Daoy (cell line): ENCODE data around the gene NIT1. TPM values are rescaled to one million over a fixed set of nuclear protein-coding genes. Genes with fewer than 3 reads are reported as not detected.
A peak's percentile ranks its signal among the peaks of the same experiment; 100 is the strongest.

ENCODE experiments used
- DNase-seq: peaks from one replicate; pipeline ENCODE4 v3.0.0-alpha.2; 2015; ENCODE audit warnings: low read depth
- total RNA-seq: library from RNA; depleted of rRNA; stranded (reverse); fragments of >200 nt; shearing (Covaris generic); gene quantifications from 2 replicates; pipeline ENCODE4 v1.2.3, GENCODE V29; 2014

NIT1 gene
- total RNA-seq, 1 experiment from 2014 or later = 16.3 TPM

- no peak for DNase-seq
Observed at GRCh38 chr1:161084597-161084988, 33.3 kb upstream of the NIT1 start.

GRCh38 chr1:161085165-161085564 lies 32.7 kb upstream of the NIT1 start:
- peak; percentile 67 for DNase-seq

- DNase-seq = no peak
Observed at GRCh38 chr1:161086457-161086856, 31.4 kb upstream of the NIT1 start.

- DNase-seq = peak; percentile 38
Observed at GRCh38 chr1:161088587-161089110, 29.3 kb upstream of the NIT1 start.

- DNase-seq = no peak
Observed at GRCh38 chr1:161089251-161089924, 28.5 kb upstream of the NIT1 start, which contains the start of gene NECTIN4. Gene NECTIN4, minus strand, starts transcription at chr1:161089558. Its CDS starts 262 bp downstream, at chr1:161089296.

GRCh38 chr1:161089938-161090337 lies 28.0 kb upstream of the NIT1 start:
- no peak for DNase-seq

GRCh38 chr1:161090617-161091016 lies 27.3 kb upstream of the NIT1 start:
- no peak for DNase-seq

GRCh38 chr1:161091093-161091492 lies 26.8 kb upstream of the NIT1 start:
- DNase-seq = no peak

GRCh38 chr1:161091796-161092507 lies 26.0 kb upstream of the NIT1 start:
- DNase-seq = no peak

GRCh38 chr1:161092621-161093028 lies 25.3 kb upstream of the NIT1 start:
- DNase-seq = no peak

- DNase-seq = no peak
Observed at GRCh38 chr1:161094481-161094880, 23.4 kb upstream of the NIT1 start.

- DNase-seq = no peak
Observed at GRCh38 chr1:161095230-161095629, 22.7 kb upstream of the NIT1 start.

- DNase-seq = no peak
Observed at GRCh38 chr1:161096015-161096414, 21.9 kb upstream of the NIT1 start.

GRCh38 chr1:161096530-161096929 lies 21.4 kb upstream of the NIT1 start:
- DNase-seq = no peak

- DNase-seq = peak; percentile 80
Observed at GRCh38 chr1:161098210-161099068, 19.5 kb upstream of the NIT1 start, which contains the start of gene KLHDC9. Gene KLHDC9, plus strand, starts transcription at chr1:161098361. Its CDS starts 175 bp downstream, at chr1:161098536.

GRCh38 chr1:161099090-161099802 lies 18.7 kb upstream of the NIT1 start:
- DNase-seq = no peak

GRCh38 chr1:161100556-161100955 lies 17.3 kb upstream of the NIT1 start:
- DNase-seq = no peak

- no peak for DNase-seq
Observed at GRCh38 chr1:161106431-161106830, 11.5 kb upstream of the NIT1 start.

- no peak for DNase-seq
Observed at GRCh38 chr1:161111117-161111516, 6.8 kb upstream of the NIT1 start.

- DNase-seq = no peak
Observed at GRCh38 chr1:161111527-161111926, 6.4 kb upstream of the NIT1 start.

- no peak for DNase-seq
Observed at GRCh38 chr1:161113915-161114314, 4.0 kb upstream of the NIT1 start.
